Activated naive CD4-positive, alpha-beta T cell treated with anti-CD3 and anti-CD28 coated beads, Interleukin-2, amount 50 U/mL, for 24 hours (primary cell): Measurements from ENCODE around the gene APOE.
A peak's percentile ranks its signal among the peaks of the same experiment; 100 is the strongest.
"Not testable (repeated sequence)": the region's sequence is repeated elsewhere in the genome, so short reads cannot be mapped to it uniquely, and the experiment has no call there.

Experiments used
- H3K27ac Mint-ChIP-seq: one replicate; pipeline ENCODE4 v1.8.0; 2021; ENCODE audit warnings: mild to moderate bottlenecking, mixed read lengths
- H3K27me3 Mint-ChIP-seq: one replicate; pipeline ENCODE4 v1.8.0; 2021; ENCODE audit warnings: mixed read lengths
- H3K36me3 Mint-ChIP-seq: one replicate; pipeline ENCODE4 v1.8.0; 2021; ENCODE audit warnings: mixed read lengths
- H3K4me1 Mint-ChIP-seq: one replicate; pipeline ENCODE4 v1.8.0; 2021; ENCODE audit warnings: mixed read lengths
- H3K4me3 Mint-ChIP-seq: one replicate; pipeline ENCODE4 v1.8.0; 2021; ENCODE audit warnings: mild to moderate bottlenecking, mixed read lengths
- H3K9me3 Mint-ChIP-seq: one replicate; pipeline ENCODE4 v1.8.0; 2021; ENCODE audit warnings: mixed read lengths

Gene APOE

GRCh38 chr19:44905437-44906160 lies at the start of gene APOE:
APOE (plus strand) TSS chr19:44905796; CDS start chr19:44906625, 829 bp downstream.
- Mint-ChIP-seq H3K27ac (peak within 1 kb of the TSS; percentile 27), H3K9me3 (no peaks in the 10 kb centered on the region), H3K27me3 (peaks cover 12% of the 10 kb centered on the region), H3K36me3 (peaks cover 2% of the 10 kb centered on the region), H3K4me3 (no peak within 1 kb of the TSS), H3K4me1 (peaks cover 18% of the 10 kb centered on the region)

- no peaks in the 10 kb centered on the region for H3K36me3 Mint-ChIP-seq
- H3K9me3 Mint-ChIP-seq, result no peaks in the 10 kb centered on the region
- H3K27ac Mint-ChIP-seq, result no peak overlapping the region
- H3K4me3 Mint-ChIP-seq, result no peak overlapping the region
- H3K4me1 Mint-ChIP-seq, result no peaks in the 10 kb centered on the region
- no peaks in the 10 kb centered on the region for H3K27me3 Mint-ChIP-seq
Measured at GRCh38 chr19:44856421-44857083, 49.0 kb upstream of the APOE start.

- no peaks in the 10 kb centered on the region for H3K4me1 Mint-ChIP-seq
Measured at GRCh38 chr19:44857837-44858236, 47.8 kb upstream of the APOE start.

DNA sequence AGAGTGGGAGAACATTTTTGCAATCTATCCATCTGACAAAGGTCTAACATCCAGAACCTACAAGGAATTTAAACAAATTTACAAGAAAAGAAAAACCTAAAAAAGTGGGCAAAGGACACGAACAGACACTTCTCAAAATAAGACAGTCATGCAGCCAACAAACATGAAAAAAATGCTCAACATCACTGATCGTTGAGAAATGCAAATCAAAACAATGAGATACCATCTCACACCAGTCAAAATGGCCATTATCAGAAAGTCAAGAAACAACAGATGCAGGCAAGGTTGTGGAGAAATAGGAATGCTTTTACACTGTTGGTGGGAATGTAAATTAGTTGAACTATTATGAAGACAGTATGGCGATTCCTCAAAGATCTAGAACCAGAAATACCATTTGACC lies 44.0 kb upstream of the APOE start:
- H3K4me1 Mint-ChIP-seq, H3K27ac Mint-ChIP-seq, H3K36me3 Mint-ChIP-seq, H3K27me3 Mint-ChIP-seq, H3K4me3 Mint-ChIP-seq, H3K9me3 Mint-ChIP-seq: not testable (repeated sequence)

More at GRCh38 chr19:44857837-44858236, 47.8 kb upstream of the APOE start:
- Mint-ChIP-seq H3K27me3 (no peaks in the 10 kb centered on the region), H3K27ac (no peak overlapping the region), H3K9me3 (no peaks in the 10 kb centered on the region), H3K36me3 (no peaks in the 10 kb centered on the region), H3K4me3 (no peak overlapping the region)

GRCh38 chr19:44863990-44864389 lies 41.6 kb upstream of the APOE start:
- Mint-ChIP-seq H3K27me3 (no peaks in the 10 kb centered on the region), H3K4me3 (no peak overlapping the region), H3K4me1 (no peaks in the 10 kb centered on the region), H3K27ac (no peak overlapping the region), H3K9me3 (no peaks in the 10 kb centered on the region), H3K36me3 (no peaks in the 10 kb centered on the region)

DNA sequence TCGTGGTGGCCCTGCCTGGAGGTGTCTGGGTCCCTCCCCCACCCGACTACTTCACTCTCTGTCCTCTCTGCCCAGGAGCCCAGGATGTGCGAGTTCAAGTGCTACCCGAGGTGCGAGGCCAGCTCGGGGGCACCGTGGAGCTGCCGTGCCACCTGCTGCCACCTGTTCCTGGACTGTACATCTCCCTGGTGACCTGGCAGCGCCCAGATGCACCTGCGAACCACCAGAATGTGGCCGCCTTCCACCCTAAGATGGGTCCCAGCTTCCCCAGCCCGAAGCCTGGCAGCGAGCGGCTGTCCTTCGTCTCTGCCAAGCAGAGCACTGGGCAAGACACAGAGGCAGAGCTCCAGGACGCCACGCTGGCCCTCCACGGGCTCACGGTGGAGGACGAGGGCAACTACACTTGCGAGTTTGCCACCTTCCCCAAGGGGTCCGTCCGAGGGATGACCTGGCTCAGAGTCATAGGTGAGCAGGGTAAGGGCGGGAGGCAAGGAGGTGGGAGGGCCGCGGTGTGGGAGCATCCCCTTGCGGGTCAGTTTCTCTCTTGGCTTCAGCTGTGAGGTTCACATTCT lies 40.3 kb upstream of the APOE start:
- H3K36me3 Mint-ChIP-seq, result no peaks in the 10 kb centered on the region
- no peaks in the 10 kb centered on the region for H3K9me3 Mint-ChIP-seq
- H3K27ac Mint-ChIP-seq, result no peak overlapping the region
- no peak overlapping the region for H3K4me3 Mint-ChIP-seq
- H3K4me1 Mint-ChIP-seq, result no peaks in the 10 kb centered on the region
- no peaks in the 10 kb centered on the region for H3K27me3 Mint-ChIP-seq

DNA sequence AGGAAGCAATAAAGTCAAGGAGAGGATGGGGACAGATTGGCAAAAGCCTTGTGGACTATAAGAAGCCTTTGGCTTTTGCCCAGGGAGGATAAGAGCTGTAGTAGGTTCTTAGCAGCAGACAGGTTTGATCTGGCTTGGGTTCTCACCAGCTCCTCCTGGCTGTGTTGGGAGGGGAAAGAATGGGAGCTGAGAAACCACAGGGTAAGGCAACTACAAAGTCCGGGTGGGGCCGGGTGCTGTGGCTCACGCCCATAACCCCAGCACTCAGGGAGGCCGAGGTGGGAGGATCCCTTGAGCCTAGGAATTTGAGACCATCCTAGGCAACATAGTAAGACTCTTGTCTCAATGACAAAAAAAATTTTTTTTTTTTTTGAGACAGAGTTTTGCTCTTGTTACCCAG lies 38.9 kb upstream of the APOE start:
- no peaks in the 10 kb centered on the region for H3K9me3 Mint-ChIP-seq
- no peak overlapping the region for H3K27ac Mint-ChIP-seq
- H3K27me3 Mint-ChIP-seq, result no peaks in the 10 kb centered on the region
- no peaks in the 10 kb centered on the region for H3K36me3 Mint-ChIP-seq
- H3K4me3 Mint-ChIP-seq, result no peak overlapping the region
- no peaks in the 10 kb centered on the region for H3K4me1 Mint-ChIP-seq

- Mint-ChIP-seq H3K4me3 (no peak overlapping the region), H3K9me3 (no peaks in the 10 kb centered on the region), H3K27me3 (no peaks in the 10 kb centered on the region), H3K36me3 (no peaks in the 10 kb centered on the region), H3K4me1 (no peaks in the 10 kb centered on the region), H3K27ac (no peak overlapping the region)
Measured at GRCh38 chr19:44867578-44867977, 38.0 kb upstream of the APOE start.

GRCh38 chr19:44869733-44870470 lies 35.7 kb upstream of the APOE start:
- Mint-ChIP-seq H3K27me3 (no peaks in the 10 kb centered on the region), H3K4me1 (no peaks in the 10 kb centered on the region), H3K4me3 (no peak overlapping the region), H3K9me3 (no peaks in the 10 kb centered on the region), H3K27ac (no peak overlapping the region), H3K36me3 (no peaks in the 10 kb centered on the region)

DNA sequence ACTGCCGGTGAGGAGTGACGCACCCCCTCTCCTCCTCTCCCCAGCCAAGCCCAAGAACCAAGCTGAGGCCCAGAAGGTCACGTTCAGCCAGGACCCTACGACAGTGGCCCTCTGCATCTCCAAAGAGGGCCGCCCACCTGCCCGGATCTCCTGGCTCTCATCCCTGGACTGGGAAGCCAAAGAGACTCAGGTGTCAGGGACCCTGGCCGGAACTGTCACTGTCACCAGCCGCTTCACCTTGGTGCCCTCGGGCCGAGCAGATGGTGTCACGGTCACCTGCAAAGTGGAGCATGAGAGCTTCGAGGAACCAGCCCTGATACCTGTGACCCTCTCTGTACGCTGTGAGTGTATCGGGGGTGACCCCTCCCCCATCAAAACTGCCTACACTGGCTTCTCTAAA lies 33.8 kb upstream of the APOE start:
- no peak overlapping the region for H3K27ac Mint-ChIP-seq
- H3K9me3 Mint-ChIP-seq, result no peaks in the 10 kb centered on the region
- no peak overlapping the region for H3K4me3 Mint-ChIP-seq
- peaks cover 7% of the 10 kb centered on the region for H3K4me1 Mint-ChIP-seq
- H3K36me3 Mint-ChIP-seq, result no peaks in the 10 kb centered on the region
- H3K27me3 Mint-ChIP-seq, result no peaks in the 10 kb centered on the region

GRCh38 chr19:44872661-44873060 lies 32.9 kb upstream of the APOE start:
- Mint-ChIP-seq H3K36me3 (no peaks in the 10 kb centered on the region), H3K27ac (no peak overlapping the region)

DNA sequence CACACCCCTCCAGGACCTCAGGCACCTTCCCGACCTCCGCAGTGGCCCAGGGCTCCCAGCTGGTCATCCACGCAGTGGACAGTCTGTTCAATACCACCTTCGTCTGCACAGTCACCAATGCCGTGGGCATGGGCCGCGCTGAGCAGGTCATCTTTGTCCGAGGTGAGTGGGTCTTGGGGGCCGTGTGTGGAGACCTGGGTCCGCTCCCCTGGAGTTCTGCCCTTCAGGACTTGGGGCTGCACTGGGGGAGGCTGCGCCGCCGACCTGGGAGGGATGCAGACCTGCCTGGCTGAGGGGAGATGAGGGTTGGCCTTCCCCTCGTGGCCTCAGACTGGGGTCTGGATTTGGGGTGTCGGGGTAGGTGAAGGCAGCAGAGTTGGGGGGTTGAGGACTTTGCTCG lies 31.3 kb upstream of the APOE start:
- Mint-ChIP-seq H3K27me3 (no peaks in the 10 kb centered on the region), H3K27ac (no peak overlapping the region), H3K9me3 (no peaks in the 10 kb centered on the region), H3K4me1 (peaks cover 12% of the 10 kb centered on the region), H3K4me3 (no peak overlapping the region), H3K36me3 (no peaks in the 10 kb centered on the region)

More at GRCh38 chr19:44872661-44873060, 32.9 kb upstream of the APOE start:
- H3K9me3 Mint-ChIP-seq, result no peaks in the 10 kb centered on the region
- no peaks in the 10 kb centered on the region for H3K27me3 Mint-ChIP-seq
- H3K4me3 Mint-ChIP-seq, result no peak overlapping the region
- peaks cover 12% of the 10 kb centered on the region for H3K4me1 Mint-ChIP-seq

DNA sequence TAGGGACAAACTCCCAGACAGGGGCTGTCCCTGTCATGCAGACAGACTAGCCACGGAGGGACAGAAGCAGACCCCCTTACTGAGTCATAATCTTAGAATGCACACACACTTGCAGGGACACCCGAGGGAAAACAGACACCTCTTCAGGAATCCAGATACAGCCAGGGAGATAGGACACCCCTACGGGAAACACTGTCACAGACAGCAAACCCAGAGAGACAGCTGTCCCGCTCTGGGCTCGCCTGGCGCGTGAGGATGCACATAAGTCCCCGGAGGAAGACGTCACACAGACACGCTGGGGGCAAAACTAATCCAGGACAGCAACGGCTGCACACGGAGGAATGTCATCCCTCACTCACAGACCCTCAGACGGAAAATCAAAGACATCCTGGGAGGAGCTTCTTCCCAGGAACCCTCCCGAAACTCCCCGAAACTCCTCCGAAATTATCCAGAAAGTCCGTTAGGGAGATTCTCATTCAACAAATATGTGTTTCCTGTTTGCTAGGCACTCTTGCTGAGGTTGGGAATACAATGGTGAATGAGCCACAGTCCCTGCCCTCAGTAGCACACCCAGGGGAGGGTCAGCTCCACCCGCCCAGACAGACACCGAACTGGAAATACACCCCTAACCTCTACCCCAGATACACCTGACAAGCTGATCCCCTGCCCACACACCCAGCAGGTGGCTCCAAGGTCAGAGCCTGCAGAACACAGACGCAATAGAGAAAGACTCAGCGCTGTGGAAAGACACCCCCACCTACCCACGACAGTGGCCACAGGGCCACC lies 29.7 kb upstream of the APOE start:
- Mint-ChIP-seq H3K4me1 (peaks cover 12% of the 10 kb centered on the region), H3K9me3 (no peaks in the 10 kb centered on the region), H3K27me3 (no peaks in the 10 kb centered on the region), H3K4me3 (no peak overlapping the region), H3K36me3 (no peaks in the 10 kb centered on the region), H3K27ac (no peak overlapping the region)

DNA sequence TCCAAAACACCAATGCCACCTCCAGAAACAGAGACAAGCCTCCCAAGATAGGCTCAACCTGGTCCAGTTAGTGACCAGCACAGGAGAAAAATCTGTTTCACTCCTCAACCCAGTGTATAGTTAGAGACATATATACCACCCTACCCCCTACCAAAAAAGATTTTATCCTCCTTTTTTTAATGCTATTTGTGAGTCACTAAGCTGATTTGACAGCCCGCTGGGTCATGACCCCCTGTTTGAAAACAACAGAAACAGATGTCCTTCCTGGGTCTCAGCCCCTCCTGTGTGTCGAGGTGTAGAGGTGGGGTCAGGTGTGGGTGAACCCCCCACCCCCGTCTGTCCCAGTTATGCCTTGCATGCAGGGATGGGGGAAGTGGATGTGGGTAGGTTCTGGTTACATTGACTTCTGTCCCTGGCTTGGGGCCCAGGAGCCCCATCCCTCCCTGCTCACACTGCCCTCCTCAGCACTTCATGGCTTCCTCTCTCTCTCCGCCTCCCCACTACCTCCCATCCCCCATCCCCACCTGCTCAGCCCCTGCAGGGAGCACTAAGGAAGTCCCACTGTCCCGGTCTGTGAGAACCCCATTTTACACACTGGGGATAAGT lies 28.6 kb upstream of the APOE start:
- H3K4me1 Mint-ChIP-seq, result peaks cover 12% of the 10 kb centered on the region
- no peaks in the 10 kb centered on the region for H3K36me3 Mint-ChIP-seq
- no peak overlapping the region for H3K4me3 Mint-ChIP-seq
- H3K9me3 Mint-ChIP-seq, result no peaks in the 10 kb centered on the region
- no peak overlapping the region for H3K27ac Mint-ChIP-seq
- no peaks in the 10 kb centered on the region for H3K27me3 Mint-ChIP-seq
